Subcutaneous abdominal adipose tissue (tissue), 5 donors: ENCODE data around the gene PRUNE2.

ENCODE experiments used
- H3K27ac ChIP-seq: one replicate; pipeline ENCODE4 v1.7.0; 2013; ENCODE audit warnings: low read depth, mild to moderate bottlenecking, inconsistent platforms, low read length, moderate library complexity
- H3K27me3 ChIP-seq, 5 donors: one replicate each; pipeline ENCODE4 v1.7.0; 2013; ENCODE audit warnings: low read length in 5 of 5, inconsistent platforms in 1 of 5; ENCODE audit not compliant: control insufficient read depth in 5 of 5, insufficient read depth in 4 of 5
- H3K36me3 ChIP-seq, 5 donors: one replicate each; pipeline ENCODE4 v1.7.0; 2013; ENCODE audit warnings: low read length in 5 of 5; ENCODE audit not compliant: control insufficient read depth in 5 of 5, insufficient read depth in 5 of 5
- H3K4me1 ChIP-seq, 5 donors: one replicate each; pipeline ENCODE4 v1.7.0; 2013; ENCODE audit warnings: low read length in 5 of 5, mild to moderate bottlenecking in 3 of 5, moderate library complexity in 1 of 5; ENCODE audit not compliant: control insufficient read depth in 5 of 5, insufficient read depth in 5 of 5
- H3K4me3 ChIP-seq, 5 donors: one replicate each; pipeline ENCODE4 v1.7.0; 2013; ENCODE audit warnings: low read length in 5 of 5, low read depth in 1 of 5
- H3K9ac ChIP-seq, 5 donors: one replicate each; pipeline ENCODE4 v1.7.0; 2013; ENCODE audit warnings: low read length in 5 of 5, mild to moderate bottlenecking in 4 of 5, moderate library complexity in 3 of 5
- H3K9me3 ChIP-seq, 5 donors: one replicate each; pipeline ENCODE4 v1.7.0; 2013; ENCODE audit warnings: low read length in 5 of 5; ENCODE audit not compliant: control insufficient read depth in 5 of 5
- donor health status: healthy.
- donor health status: healthy.
- donor health status: healthy.
- donor health status: healthy.
- donor health status: healthy.

The PRUNE2 gene

DNA sequence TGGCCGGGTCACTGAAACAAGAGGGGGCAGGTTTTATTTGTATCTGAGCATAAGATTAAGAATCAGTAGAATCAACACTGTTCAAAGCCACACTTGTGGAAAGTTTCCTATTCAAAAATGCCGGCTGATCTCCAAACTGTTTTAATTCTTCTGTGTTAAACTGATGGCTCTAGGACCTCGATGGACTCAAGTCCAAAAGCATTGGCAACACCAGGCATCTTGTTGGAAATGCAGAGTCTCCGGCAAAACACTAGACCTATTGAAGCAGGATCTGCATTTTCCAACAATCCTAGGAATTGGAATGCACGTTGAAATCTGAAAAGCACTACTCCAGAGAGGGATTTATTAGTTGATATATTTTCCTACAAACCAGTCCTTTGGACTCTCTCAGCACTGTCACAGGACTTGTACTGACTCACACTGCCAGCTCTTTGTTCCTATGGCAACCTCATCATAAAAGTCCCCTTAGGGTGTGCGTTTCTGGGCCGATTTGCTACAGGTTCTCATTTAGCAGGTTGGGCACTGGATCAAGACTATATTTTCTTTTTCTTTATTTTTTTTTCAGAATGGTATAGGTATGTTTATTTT, 189.7 kb downstream of the PRUNE2 start:
- Histone ChIP-seq H3K4me3 (no peak overlapping the region), H3K27ac (no peak overlapping the region), H3K9ac (no peak overlapping the region), H3K36me3 (no peaks in the 10 kb centered on the region), H3K9me3 (no peaks in the 10 kb centered on the region), H3K27me3 (no peaks in the 10 kb centered on the region), H3K4me1 (peaks cover 0 to 14% (median 4%) of the 10 kb centered on the region in 5 donors)

DNA sequence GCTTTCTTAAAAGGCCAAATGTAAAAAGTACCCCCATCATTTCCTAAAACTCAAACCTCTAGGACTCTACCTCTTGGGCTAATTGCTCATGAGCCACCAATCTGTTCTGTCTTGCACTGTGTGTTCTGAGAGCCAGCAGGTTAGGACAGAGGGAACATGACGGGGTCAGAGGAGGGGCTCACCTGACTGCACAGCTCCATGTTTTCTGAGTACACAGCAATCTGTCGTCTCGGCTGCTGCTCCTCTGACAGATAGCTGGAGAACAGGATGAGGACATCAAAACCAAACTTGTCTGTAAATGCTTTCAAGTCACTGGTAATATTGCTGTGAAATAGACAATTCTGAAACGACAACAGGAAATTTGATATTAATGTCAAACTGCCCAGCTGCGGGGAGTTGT, 192.5 kb downstream of the PRUNE2 start:
- Histone ChIP-seq H3K9ac (no peak overlapping the region), H3K9me3 (no peaks in the 10 kb centered on the region), H3K4me3 (no peak overlapping the region), H3K36me3 (peaks cover 0 to 7% (median 0%) of the 10 kb centered on the region in 5 donors), H3K27ac (no peak overlapping the region), H3K27me3 (peaks cover 0 to 4% (median 0%) of the 10 kb centered on the region in 5 donors), H3K4me1 (peaks cover 0 to 14% (median 4%) of the 10 kb centered on the region in 5 donors)

DNA sequence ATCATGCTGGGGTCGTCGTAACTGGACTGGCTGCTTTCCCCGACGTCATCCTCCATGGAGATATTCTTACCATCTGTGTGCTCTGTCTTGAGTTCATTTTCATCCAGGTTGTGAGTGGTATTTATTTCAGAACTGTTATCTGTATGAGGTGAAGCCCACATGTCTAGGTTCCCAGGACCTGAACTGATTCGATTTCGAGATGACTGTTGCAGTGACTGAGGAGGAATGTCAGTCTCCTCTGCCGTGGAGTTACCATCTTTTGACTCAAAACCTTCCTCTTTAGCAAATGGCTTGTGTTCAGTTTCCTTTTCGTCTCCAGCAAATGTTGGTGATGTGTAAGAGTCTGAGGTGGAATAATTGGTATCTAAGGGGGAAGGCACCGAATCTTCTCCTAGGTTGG, 196.9 kb downstream of the PRUNE2 start:
- Histone ChIP-seq H3K27ac (no peak overlapping the region), H3K4me3 (no peak overlapping the region), H3K9me3 (no peaks in the 10 kb centered on the region), H3K36me3 (peaks cover 0 to 7% (median 0%) of the 10 kb centered on the region in 5 donors), H3K9ac (no peak overlapping the region), H3K4me1 (peaks cover 0 to 7% (median 0%) of the 10 kb centered on the region in 5 donors), H3K27me3 (peaks cover 0 to 7% (median 0%) of the 10 kb centered on the region in 5 donors)

DNA sequence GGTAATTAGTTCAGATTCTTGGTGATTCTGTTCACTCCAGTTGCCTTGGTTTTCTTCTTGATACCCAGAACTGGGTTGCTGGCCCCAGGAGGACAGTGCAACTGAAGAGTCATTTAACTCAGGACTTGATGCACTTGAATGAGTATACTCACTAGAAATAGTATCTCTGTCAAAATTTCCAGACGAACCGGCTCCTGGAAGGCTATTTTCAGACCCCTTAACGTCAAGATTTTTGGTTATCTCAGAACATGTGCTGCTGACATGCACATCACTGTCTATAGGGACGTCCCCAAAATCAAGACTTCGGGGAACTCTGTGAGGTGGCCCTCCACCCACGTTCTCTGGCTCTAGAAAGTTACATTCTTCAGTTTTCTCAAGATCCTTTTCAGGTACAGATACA, 198.4 kb downstream of the PRUNE2 start:
- Histone ChIP-seq H3K4me3 (no peak overlapping the region), H3K36me3 (peaks cover 0 to 7% (median 0%) of the 10 kb centered on the region in 5 donors), H3K4me1 (peaks cover 0 to 8% (median 0%) of the 10 kb centered on the region in 5 donors), H3K9ac (no peak overlapping the region), H3K27ac (no peak overlapping the region), H3K27me3 (peaks cover 0 to 10% (median under 1%) of the 10 kb centered on the region in 5 donors), H3K9me3 (no peaks in the 10 kb centered on the region)

DNA sequence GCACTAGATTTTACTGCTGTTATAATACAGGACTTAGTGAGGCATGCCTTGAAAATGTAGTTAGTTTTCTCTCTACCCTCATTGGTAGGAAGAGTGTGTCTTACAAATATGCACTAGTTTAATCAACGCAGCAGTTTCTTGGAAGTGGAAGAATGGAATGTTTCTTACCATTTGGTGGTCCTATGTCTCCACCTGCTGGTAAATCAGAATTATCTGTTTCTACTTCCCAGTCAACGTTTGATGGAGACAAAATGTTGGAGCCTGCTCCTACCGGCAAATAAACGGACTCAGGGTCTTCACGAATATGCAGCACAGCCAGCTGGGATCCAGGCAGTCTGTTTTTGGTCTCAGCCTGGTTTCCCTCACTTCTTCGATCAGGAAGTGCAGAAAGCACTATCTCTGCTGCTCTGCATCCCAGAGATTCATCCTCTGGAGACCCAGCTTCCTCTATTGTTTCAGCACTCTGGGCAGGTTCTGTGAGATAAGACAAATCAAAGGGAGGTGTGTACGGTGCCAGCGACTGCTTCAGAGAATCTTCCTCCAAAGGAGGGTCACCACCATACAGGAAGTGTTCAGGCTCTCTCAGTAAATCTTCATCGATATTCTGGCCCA, 201.2 kb downstream of the PRUNE2 start:
- Histone ChIP-seq H3K9me3 (no peaks in the 10 kb centered on the region), H3K9ac (no peak overlapping the region), H3K27ac (no peak overlapping the region), H3K4me1 (peaks cover 0 to 8% (median 0%) of the 10 kb centered on the region in 5 donors), H3K4me3 (no peak overlapping the region), H3K27me3 (peaks cover 0 to 10% (median 2%) of the 10 kb centered on the region in 5 donors), H3K36me3 (no peaks in the 10 kb centered on the region)

DNA sequence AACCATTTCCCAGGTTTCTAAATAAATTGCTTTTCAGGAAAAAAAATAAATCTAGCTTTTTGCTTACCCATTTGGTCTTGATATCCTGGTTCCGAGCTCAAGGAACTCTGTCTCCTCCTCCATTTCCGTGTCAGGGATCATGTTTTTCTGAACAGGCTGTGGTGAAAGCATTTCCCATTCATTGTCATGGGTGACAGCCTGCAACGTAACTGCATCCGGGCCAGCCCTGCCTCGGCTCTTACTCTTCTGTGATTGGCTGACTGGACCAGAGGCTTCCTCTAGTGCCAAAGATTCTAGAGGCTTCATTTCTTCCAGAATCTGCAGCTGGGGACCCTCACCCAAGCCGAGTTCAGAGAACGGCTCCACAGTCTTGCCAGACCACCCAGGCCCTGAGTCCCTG, 202.6 kb downstream of the PRUNE2 start:
- H3K27ac ChIP-seq = no peak overlapping the region
- H3K27me3 ChIP-seq = peaks cover 0 to 6% (median 0%) of the 10 kb centered on the region in 5 donors
- no peak overlapping the region for H3K4me3 ChIP-seq
- H3K4me1 ChIP-seq = peaks cover 0 to 8% (median 0%) of the 10 kb centered on the region in 5 donors
- no peaks in the 10 kb centered on the region for H3K9me3 ChIP-seq
- no peaks in the 10 kb centered on the region for H3K36me3 ChIP-seq
- no peak overlapping the region for H3K9ac ChIP-seq

DNA sequence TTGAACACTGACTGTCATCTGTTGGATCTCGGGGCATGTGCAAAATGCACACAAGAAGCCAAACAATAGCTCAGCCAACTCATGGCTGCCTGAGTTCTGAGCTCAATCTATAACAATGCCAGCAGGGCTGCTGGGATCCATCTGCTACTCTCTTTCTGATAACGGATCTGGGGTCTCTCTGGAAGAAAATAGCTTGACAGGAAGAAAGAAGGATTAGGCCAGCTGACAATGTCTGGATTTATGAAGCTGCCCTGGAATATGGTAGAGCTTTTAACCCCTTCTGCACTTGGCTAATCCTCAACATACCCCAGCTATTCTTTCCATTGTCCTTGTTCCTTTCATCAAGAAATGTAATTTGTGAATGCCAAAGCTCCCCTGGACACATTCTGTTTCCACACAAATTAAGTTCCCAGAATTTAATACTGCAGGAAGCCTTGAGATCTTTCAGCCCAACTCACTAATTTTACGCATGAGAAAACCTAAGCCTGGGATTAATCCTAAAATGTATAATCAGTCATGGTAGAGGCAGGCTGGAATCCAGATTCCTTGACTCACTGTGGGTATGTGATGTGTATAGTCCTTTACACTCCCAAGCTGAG, 204.4 kb downstream of the PRUNE2 start:
- Histone ChIP-seq H3K27me3 (peaks cover 0 to 3% (median 0%) of the 10 kb centered on the region in 5 donors), H3K4me3 (no peak overlapping the region), H3K9me3 (no peaks in the 10 kb centered on the region), H3K36me3 (no peaks in the 10 kb centered on the region), H3K27ac (no peak overlapping the region), H3K4me1 (peaks cover 0 to 8% (median 0%) of the 10 kb centered on the region in 5 donors), H3K9ac (no peak overlapping the region)

DNA sequence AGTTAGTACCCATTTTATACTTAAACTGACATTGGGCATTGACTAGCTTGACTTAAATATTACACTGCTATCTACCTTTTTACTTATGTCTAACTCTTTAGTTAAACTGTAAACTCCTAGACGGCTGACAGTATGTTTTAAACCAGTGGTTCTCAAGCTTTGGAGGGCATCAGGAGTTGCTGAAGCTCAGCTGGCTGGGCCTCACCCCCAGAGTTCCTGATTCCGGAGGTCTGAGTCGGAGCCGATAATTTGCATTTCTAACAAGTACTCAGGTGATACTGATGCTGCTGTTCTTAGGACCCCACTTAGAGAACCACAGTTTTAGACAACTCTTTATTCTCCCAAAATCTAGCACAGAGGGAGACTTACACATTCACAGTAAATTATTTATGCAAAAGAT, 205.0 kb downstream of the PRUNE2 start:
- Histone ChIP-seq H3K27ac (no peak overlapping the region), H3K36me3 (no peaks in the 10 kb centered on the region), H3K27me3 (peaks cover 0 to 3% (median 0%) of the 10 kb centered on the region in 5 donors), H3K4me3 (no peak overlapping the region), H3K9ac (no peak overlapping the region), H3K9me3 (no peaks in the 10 kb centered on the region), H3K4me1 (peaks cover 0 to 8% (median 0%) of the 10 kb centered on the region in 5 donors)

DNA sequence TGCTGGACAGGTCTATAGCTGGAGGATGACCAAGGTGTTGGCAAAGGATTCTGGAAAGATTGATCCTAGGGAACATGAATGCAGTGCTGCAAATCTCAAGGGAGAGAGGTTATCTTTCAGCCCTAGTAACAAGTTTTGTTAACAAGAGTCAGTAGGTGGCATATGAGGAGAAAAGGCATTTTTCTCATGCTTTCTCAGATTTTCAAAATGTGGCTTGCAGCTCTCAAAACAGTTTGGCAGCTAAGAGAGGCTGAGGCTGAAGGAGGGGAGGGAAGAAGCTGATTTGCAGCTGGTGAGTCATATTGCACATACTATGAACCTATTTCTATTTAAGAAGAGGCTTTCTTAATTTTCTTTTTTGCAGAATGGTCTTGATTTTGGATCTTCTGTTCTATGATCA, 205.9 kb downstream of the PRUNE2 start:
- H3K4me3 ChIP-seq = no peak overlapping the region
- no peaks in the 10 kb centered on the region for H3K36me3 ChIP-seq
- H3K27me3 ChIP-seq = peaks cover 0 to 3% (median 0%) of the 10 kb centered on the region in 5 donors
- no peak overlapping the region for H3K27ac ChIP-seq
- no peaks in the 10 kb centered on the region for H3K9me3 ChIP-seq
- no peak overlapping the region for H3K9ac ChIP-seq
- peaks cover 0 to 8% (median 0%) of the 10 kb centered on the region in 5 donors for H3K4me1 ChIP-seq

DNA sequence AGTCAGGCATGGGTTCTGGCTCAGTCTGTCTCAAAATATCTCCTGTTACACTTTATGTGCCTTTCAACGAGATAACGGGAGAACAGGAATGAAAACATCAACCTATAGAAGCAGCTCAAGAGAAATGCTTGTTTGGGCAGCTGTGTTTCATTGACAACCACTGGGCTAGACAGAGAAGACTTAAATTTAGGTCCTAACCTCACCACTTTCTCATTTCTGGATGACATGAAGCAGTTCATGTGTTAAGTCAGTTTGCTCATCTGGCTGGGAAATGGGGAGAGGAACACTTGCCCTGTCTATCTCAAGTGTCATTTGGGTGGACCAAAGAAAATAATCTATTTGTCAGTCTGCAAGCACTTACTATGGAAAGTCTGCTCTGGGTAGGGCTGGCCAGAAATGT, 208.4 kb downstream of the PRUNE2 start:
- Histone ChIP-seq H3K27me3 (peaks cover 0 to 2% (median 0%) of the 10 kb centered on the region in 5 donors), H3K9me3 (no peaks in the 10 kb centered on the region), H3K27ac (no peak overlapping the region), H3K36me3 (no peaks in the 10 kb centered on the region), H3K4me3 (no peak overlapping the region), H3K4me1 (no peaks in the 10 kb centered on the region), H3K9ac (no peak overlapping the region)
